ENCODE data around the gene GPR32. TPM values are rescaled to one million over a fixed set of nuclear protein-coding genes. Genes with fewer than 3 reads are reported as not detected.

Gene GPR32
- total RNA-seq, 1 donor from 2014 or later, result not detected

- no peak for TF ChIP-seq CTCF (IDR thresholded peaks at IDR 0.05; ENCODE audit: unreplicated experiment)
- no peak for DNase-seq (ENCODE audit: low spot score, unreplicated experiment)
- Mint-ChIP-seq H3K36me3 (ENCODE audit: insufficient read depth) (peaks cover 8% of the 10 kb centered on the region), H3K4me1 (ENCODE audit: low read depth) (peaks cover 22% of the 10 kb centered on the region), H3K27me3 (no peaks in the 10 kb centered on the region), H3K27ac (no peak overlapping the region), H3K4me3 (ENCODE audit: low read depth) (no peak overlapping the region), H3K9me3 (ENCODE audit: low read depth) (no peaks in the 10 kb centered on the region)
Measured at GRCh38 chr19:50798659-50799546, 28.6 kb downstream of the GPR32 start.

GRCh38 chr19:50799547-50799851, 29.2 kb downstream of the GPR32 start:
- no peak for TF ChIP-seq CTCF (IDR thresholded peaks at IDR 0.05; ENCODE audit: unreplicated experiment)
- Mint-ChIP-seq H3K9me3 (ENCODE audit: low read depth) (no peaks in the 10 kb centered on the region), H3K27me3 (no peaks in the 10 kb centered on the region), H3K27ac (no peak overlapping the region), H3K4me3 (ENCODE audit: low read depth) (no peak overlapping the region), H3K36me3 (ENCODE audit: insufficient read depth) (peaks cover 8% of the 10 kb centered on the region), H3K4me1 (ENCODE audit: low read depth) (peaks cover 19% of the 10 kb centered on the region)
- DNase-seq (ENCODE audit: low spot score, unreplicated experiment), result no peak

- DNase-seq (ENCODE audit: low spot score, unreplicated experiment), result no peak
- no peaks in the 10 kb centered on the region for H3K27me3 Mint-ChIP-seq
- H3K4me1 Mint-ChIP-seq (ENCODE audit: low read depth), result peaks cover 21% of the 10 kb centered on the region
- TF ChIP-seq CTCF (IDR thresholded peaks at IDR 0.05; ENCODE audit: unreplicated experiment), result no peak
- no peak overlapping the region for H3K4me3 Mint-ChIP-seq (ENCODE audit: low read depth)
- H3K27ac Mint-ChIP-seq, result no peak overlapping the region
- no peaks in the 10 kb centered on the region for H3K9me3 Mint-ChIP-seq (ENCODE audit: low read depth)
- H3K36me3 Mint-ChIP-seq (ENCODE audit: insufficient read depth), result peaks cover 8% of the 10 kb centered on the region
Measured at GRCh38 chr19:50801107-50801506, 30.8 kb downstream of the GPR32 start.

GRCh38 chr19:50803633-50804419, 33.6 kb downstream of the GPR32 start:
- Mint-ChIP-seq H3K4me1 (ENCODE audit: low read depth) (peaks cover 21% of the 10 kb centered on the region), H3K36me3 (ENCODE audit: insufficient read depth) (peaks cover 8% of the 10 kb centered on the region), H3K27ac (peak overlapping the region; percentile 100), H3K4me3 (ENCODE audit: low read depth) (peak overlapping the region; percentile 96), H3K27me3 (peaks cover 14% of the 10 kb centered on the region), H3K9me3 (ENCODE audit: low read depth) (no peaks in the 10 kb centered on the region)
- DNase-seq (ENCODE audit: low spot score, unreplicated experiment), result no peak
- no peak for TF ChIP-seq CTCF (IDR thresholded peaks at IDR 0.05; ENCODE audit: unreplicated experiment)

GRCh38 chr19:50804420-50805272, 34.4 kb downstream of the GPR32 start:
- peak; percentile 97 for DNase-seq (ENCODE audit: low spot score, unreplicated experiment)
- H3K4me3 Mint-ChIP-seq (ENCODE audit: low read depth), result peak overlapping the region; percentile 96
- H3K27me3 Mint-ChIP-seq, result peaks cover 18% of the 10 kb centered on the region
- peaks cover 8% of the 10 kb centered on the region for H3K36me3 Mint-ChIP-seq (ENCODE audit: insufficient read depth)
- peaks cover 21% of the 10 kb centered on the region for H3K4me1 Mint-ChIP-seq (ENCODE audit: low read depth)
- TF ChIP-seq CTCF (IDR thresholded peaks at IDR 0.05; ENCODE audit: unreplicated experiment), result no peak
- H3K27ac Mint-ChIP-seq, result peak overlapping the region; percentile 100
- H3K9me3 Mint-ChIP-seq (ENCODE audit: low read depth), result no peaks in the 10 kb centered on the region
